HCT116 (cell line): ENCODE measurements around the gene KRTAP4-6. TPM values are rescaled to one million over a fixed set of nuclear protein-coding genes. Genes with fewer than 3 reads are reported as not detected.

ENCODE experiments used
- ATAC-seq: fragments of 200-7000 bp; cut with Tn5 transposase; 2 replicates; pipeline ENCODE4 v1.9.1; 2020; ENCODE audit warnings: mild to moderate bottlenecking, moderate library complexity
- BruUV-seq: library from RNA; stranded (reverse); fragments of 400-500 nt; replicated peaks from 2 replicates; lab custom pipeline; 2021; lab: Mats Ljungman, UMichigan
- CTCF ChIA-PET: fragments of 300-600 bp; sonication (Branson Sonifier 250); formaldehyde crosslinking; loops from one replicate; lab custom pipeline; 2021; ENCODE audit warnings: antibody characterized with exemption; lab: Charles Lee
- POLR2A ChIA-PET: fragments of 300-600, 350-600 bp; sonication (Branson Sonifier 250); formaldehyde crosslinking; loops from one replicate; lab custom pipeline; 2021; ENCODE audit warnings: antibody characterized with exemption; lab: Charles Lee
- RAD21 ChIA-PET, 2 experiments: fragments of 300-600 bp; sonication (Branson Sonifier 250); formaldehyde crosslinking; loops; one replicate each; lab custom pipeline; 2023; ENCODE audit warnings: low total read pairs in 2 of 2; ENCODE audit not compliant: uncharacterized antibody in 2 of 2, unreplicated experiment in 2 of 2, low non-redundant PET in 1 of 2; lab: Charles Lee
- DNase-seq: peaks from one replicate; pipeline ENCODE4 v3.0.0-alpha.2; 2010; ENCODE audit warnings: low read depth, low spot score
- H2AFZ ChIP-seq: fragments of 200-600 bp; shearing (Covaris generic), sonication (generic); 2 replicates; pipeline ENCODE4 v1.6.1; 2017; ENCODE audit warnings: low read depth, mixed run types, mixed read lengths, antibody characterized with exemption, low read length; ENCODE audit not compliant: poor library complexity, severe bottlenecking
- H3K27ac ChIP-seq: 2 replicates; pipeline ENCODE4 v1.5.1; 2012; ENCODE audit warnings: low read depth, low read length
- H3K27me3 ChIP-seq: fragments of 200-600 bp; sonication (generic); 2 replicates; pipeline ENCODE4 v1.6.1; 2016; ENCODE audit warnings: mixed run types, low read length, mixed read lengths; ENCODE audit not compliant: insufficient read depth
- H3K36me3 ChIP-seq, 2 experiments: fragments of 200-500 bp in 1 of 2; fragments of 200-600 bp in 1 of 2; sonication (Bioruptor generic) in 1 of 2; sonication (generic) in 1 of 2; 2 replicates each; pipeline versions ENCODE4 v1.5.1 to v1.6.1; 2014 to 2016; ENCODE audit warnings: low read length in 2 of 2, inconsistent platforms in 1 of 2, mixed read lengths in 1 of 2, mixed run types in 1 of 2; ENCODE audit not compliant: insufficient read depth in 2 of 2, control insufficient read depth in 1 of 2
- H3K4me1 ChIP-seq, 2 experiments: fragments of 200-600 bp in 1 of 2; sonication (generic) in 1 of 2; 2 replicates each; pipeline versions ENCODE4 v1.5.1 to v1.6.1; 2012 to 2017; ENCODE audit warnings: low read length in 2 of 2, inconsistent platforms in 1 of 2, mild to moderate bottlenecking in 1 of 2, mixed read lengths in 1 of 2, mixed run types in 1 of 2, moderate library complexity in 1 of 2; ENCODE audit not compliant: insufficient read depth in 2 of 2, control insufficient read depth in 1 of 2
- H3K4me2 ChIP-seq: fragments of 200-600 bp; sonication (generic); 2 replicates; pipeline ENCODE4 v1.6.1; 2017; ENCODE audit warnings: mixed run types, low read length, mixed read lengths
- H3K4me3 ChIP-seq, 2 experiments: fragments of 200-600 bp in 1 of 2; sonication (generic) in 1 of 2; replicated peaks in 1 of 2; 2 replicates each; pipeline ENCODE4 v1.5.1; 2011 to 2016; ENCODE audit warnings: low read length in 2 of 2, control low read depth in 1 of 2, low read depth in 1 of 2, mild to moderate bottlenecking in 1 of 2, mixed read lengths in 1 of 2, mixed run types in 1 of 2
- H3K79me2 ChIP-seq: fragments of 200-600 bp; sonication (generic); 2 replicates; pipeline ENCODE4 v1.6.1; 2017; ENCODE audit warnings: mild to moderate bottlenecking, mixed run types, low read length, moderate library complexity, mixed read lengths; ENCODE audit not compliant: insufficient read depth
- H3K9ac ChIP-seq: fragments of 200-600 bp; sonication (generic); 2 replicates; pipeline ENCODE4 v1.6.1; 2016; ENCODE audit warnings: low read length, mixed read lengths
- H3K9me2 ChIP-seq: fragments of 200-600 bp; sonication (generic), shearing (Covaris generic); 2 replicates; pipeline ENCODE4 v1.6.1; 2017; ENCODE audit warnings: mixed run types, mild to moderate bottlenecking, moderate library complexity; ENCODE audit not compliant: insufficient read depth
- H3K9me3 ChIP-seq, 2 experiments: fragments of 200-500 bp in 1 of 2; fragments of 200-600 bp in 1 of 2; sonication (Bioruptor generic) in 1 of 2; sonication (generic) in 1 of 2; 2 replicates each; pipeline ENCODE4 v1.6.1; 2014 to 2017; ENCODE audit warnings: low read length in 2 of 2, mixed read lengths in 2 of 2, inconsistent platforms in 1 of 2, low read depth in 1 of 2, mild to moderate bottlenecking in 1 of 2, mixed run types in 1 of 2, moderate library complexity in 1 of 2; ENCODE audit not compliant: control insufficient read depth in 1 of 2, insufficient read depth in 1 of 2
- H4K20me1 ChIP-seq: fragments of 200-600 bp; sonication (generic), shearing (Covaris generic); 2 replicates; pipeline ENCODE4 v1.6.1; 2017; ENCODE audit warnings: mixed run types, mild to moderate bottlenecking, moderate library complexity; ENCODE audit not compliant: insufficient read depth
- ATF3 ChIP-seq: IDR thresholded peaks from 2 replicates; pipeline ENCODE4 v1.6.1; 2012
- CEBPB ChIP-seq: IDR thresholded peaks from 2 replicates; pipeline ENCODE4 v1.6.1; 2012; ENCODE audit warnings: low read depth
- ELF1 ChIP-seq: IDR thresholded peaks from 2 replicates; pipeline ENCODE4 v1.6.1; 2012; ENCODE audit warnings: low read depth, borderline replicate concordance
- ZFX ChIP-seq: fragments of 450-650 bp; IDR thresholded peaks from 2 replicates; pipeline ENCODE4 v1.6.1; 2017
- intact Hi-C: fragments of 100-400 bp; cut with micrococcal nuclease; formaldehyde crosslinking; loops from 2 replicates; pipeline ENCODE4 v1.10.0; 2022
- total RNA-seq: library from RNA; stranded (reverse); gene quantifications from one replicate; pipeline ENCODE4 v1.2.1, GENCODE V29; 2021; ENCODE audit not compliant: unreplicated experiment
- TF ChIP-seq, protein P1 (sequence below): IDR thresholded peaks from 2 replicates; pipeline ENCODE4 v1.6.1; 2012
- TF ChIP-seq, protein P2 (sequence below): IDR thresholded peaks from 2 replicates; pipeline ENCODE4 v1.6.1; 2011; ENCODE audit warnings: mild to moderate bottlenecking, low read length, moderate library complexity; ENCODE audit not compliant: insufficient replicate concordance; ENCODE audit errors: extremely low read depth

The KRTAP4-6 gene
- total RNA-seq, 1 experiment from 2014 or later = not detected

DNA sequence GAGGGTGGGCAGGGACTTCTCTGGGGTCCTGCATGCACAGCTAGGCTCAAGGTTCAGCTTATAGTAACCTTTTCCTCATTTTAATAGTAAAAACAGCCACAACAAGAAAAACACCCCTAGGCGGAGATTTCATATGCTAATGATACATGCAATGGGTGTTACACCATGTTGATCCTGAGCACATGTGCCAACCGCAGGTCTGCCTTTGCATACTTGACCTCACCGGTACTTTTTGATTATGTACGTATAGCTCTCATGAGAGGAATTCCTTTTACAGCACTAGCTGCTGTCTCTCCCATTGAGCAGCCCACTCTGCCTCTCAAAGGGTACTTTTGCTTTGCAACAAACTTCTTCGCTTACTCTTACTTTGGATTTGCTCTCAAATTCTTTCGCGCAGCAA is 44.3 kb downstream of the KRTAP4-6 start:
- H3K79me2 ChIP-seq = no peaks in the 10 kb centered on the region
- peaks cover 0 to 4% of the 10 kb centered on the region in 2 experiments; a peak in 1 of 4 replicates for H3K36me3 ChIP-seq
- peaks cover 0 to 11% of the 10 kb centered on the region in 2 experiments; a peak in 1 of 4 replicates for H3K4me1 ChIP-seq
- ChIA-PET CTCF (no interaction called here), RAD21 (no interaction called here), POLR2A (no interaction called here)
- H3K9me2 ChIP-seq = no peaks in the 10 kb centered on the region
- no peak overlapping the region for H3K9ac ChIP-seq
- H4K20me1 ChIP-seq = no peaks in the 10 kb centered on the region
- H3K4me3 ChIP-seq = no peak overlapping the region
- no peak for DNase-seq
- no peak for TF ChIP-seq CEBPB
- no peak for TF ChIP-seq ATF3
- TF ChIP-seq ELF1 = no peak
- TF ChIP-seq, protein P1, sequence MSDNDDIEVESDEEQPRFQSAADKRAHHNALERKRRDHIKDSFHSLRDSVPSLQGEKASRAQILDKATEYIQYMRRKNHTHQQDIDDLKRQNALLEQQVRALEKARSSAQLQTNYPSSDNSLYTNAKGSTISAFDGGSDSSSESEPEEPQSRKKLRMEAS = no peak
- TF ChIP-seq, protein P2, sequence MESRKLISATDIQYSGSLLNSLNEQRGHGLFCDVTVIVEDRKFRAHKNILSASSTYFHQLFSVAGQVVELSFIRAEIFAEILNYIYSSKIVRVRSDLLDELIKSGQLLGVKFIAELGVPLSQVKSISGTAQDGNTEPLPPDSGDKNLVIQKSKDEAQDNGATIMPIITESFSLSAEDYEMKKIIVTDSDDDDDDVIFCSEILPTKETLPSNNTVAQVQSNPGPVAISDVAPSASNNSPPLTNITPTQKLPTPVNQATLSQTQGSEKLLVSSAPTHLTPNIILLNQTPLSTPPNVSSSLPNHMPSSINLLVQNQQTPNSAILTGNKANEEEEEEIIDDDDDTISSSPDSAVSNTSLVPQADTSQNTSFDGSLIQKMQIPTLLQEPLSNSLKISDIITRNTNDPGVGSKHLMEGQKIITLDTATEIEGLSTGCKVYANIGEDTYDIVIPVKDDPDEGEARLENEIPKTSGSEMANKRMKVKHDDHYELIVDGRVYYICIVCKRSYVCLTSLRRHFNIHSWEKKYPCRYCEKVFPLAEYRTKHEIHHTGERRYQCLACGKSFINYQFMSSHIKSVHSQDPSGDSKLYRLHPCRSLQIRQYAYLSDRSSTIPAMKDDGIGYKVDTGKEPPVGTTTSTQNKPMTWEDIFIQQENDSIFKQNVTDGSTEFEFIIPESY = no peak
- TF ChIP-seq ZFX = no peak
- ATAC-seq = no peak
- H3K4me2 ChIP-seq = no peak overlapping the region
- intact Hi-C loops = no loop called here
- no peak overlapping the region for H2AFZ ChIP-seq
- H3K27me3 ChIP-seq = no peaks in the 10 kb centered on the region
- peaks cover 0 to 5% of the 10 kb centered on the region in 2 experiments; a peak in 1 of 4 replicates for H3K9me3 ChIP-seq
- H3K27ac ChIP-seq = no peak overlapping the region
- no TSS peak for BruUV-seq

Other genes with a start within 250 kb of the KRTAP4-6 start
- gene KRT23, start 202.9 kb downstream of the KRTAP4-6 start, total RNA-seq = 19.0 TPM
- not detected for gene KRT39, start 173.6 kb downstream of the KRTAP4-6 start, total RNA-seq
- not detected for gene KRT40, start 156.2 kb downstream of the KRTAP4-6 start, total RNA-seq
- gene KRTAP3-3, start 146.4 kb downstream of the KRTAP4-6 start, total RNA-seq = not detected
- not detected for gene KRTAP3-2, start 140.6 kb downstream of the KRTAP4-6 start, total RNA-seq
- gene KRTAP3-1, start 131.4 kb downstream of the KRTAP4-6 start, total RNA-seq = not detected
- not detected for gene KRTAP1-5, start 113.3 kb downstream of the KRTAP4-6 start, total RNA-seq
- gene KRTAP1-4, start 110.3 kb downstream of the KRTAP4-6 start, total RNA-seq = not detected
- gene KRTAP1-3, start 105.7 kb downstream of the KRTAP4-6 start, total RNA-seq = not detected
- gene KRTAP1-1, start 99.1 kb downstream of the KRTAP4-6 start, total RNA-seq = not detected
- not detected for gene KRTAP2-1, start 93.2 kb downstream of the KRTAP4-6 start, total RNA-seq
- gene KRTAP2-2, start 85.3 kb downstream of the KRTAP4-6 start, total RNA-seq = 1.2 TPM
- 6.3 TPM for gene KRTAP2-3, start 80.4 kb downstream of the KRTAP4-6 start, total RNA-seq
- gene KRTAP2-4, start 74.7 kb downstream of the KRTAP4-6 start, total RNA-seq = 0.76 TPM
- gene KRTAP4-7, start 56.4 kb downstream of the KRTAP4-6 start, total RNA-seq = not detected
- gene KRTAP4-8, start 42.4 kb downstream of the KRTAP4-6 start, total RNA-seq = not detected
- not detected for gene KRTAP4-16, start 38.3 kb downstream of the KRTAP4-6 start, total RNA-seq
- not detected for gene KRTAP4-9, start 35.2 kb downstream of the KRTAP4-6 start, total RNA-seq
- not detected for gene KRTAP4-11, start 22.2 kb downstream of the KRTAP4-6 start, total RNA-seq
- gene KRTAP4-12, start 16.4 kb downstream of the KRTAP4-6 start, total RNA-seq = not detected
- gene KRTAP4-5, start 9.3 kb upstream of the KRTAP4-6 start, total RNA-seq = not detected
- not detected for gene KRTAP4-4, start 20.2 kb upstream of the KRTAP4-6 start, total RNA-seq
- gene KRTAP4-3, start 27.7 kb upstream of the KRTAP4-6 start, total RNA-seq = not detected
- gene KRTAP4-2, start 37.7 kb upstream of the KRTAP4-6 start, total RNA-seq = not detected
- gene KRTAP4-1, start 44.4 kb upstream of the KRTAP4-6 start, total RNA-seq = not detected
- not detected for gene KRTAP9-1, start 49.3 kb upstream of the KRTAP4-6 start, total RNA-seq
- gene KRTAP9-2, start 86.1 kb upstream of the KRTAP4-6 start, total RNA-seq = not detected
- gene KRTAP9-3, start 91.9 kb upstream of the KRTAP4-6 start, total RNA-seq = not detected
- not detected for gene KRTAP9-8, start 97.5 kb upstream of the KRTAP4-6 start, total RNA-seq
- not detected for gene KRTAP9-4, start 109.1 kb upstream of the KRTAP4-6 start, total RNA-seq
- not detected for gene KRTAP9-9, start 114.8 kb upstream of the KRTAP4-6 start, total RNA-seq
- gene KRTAP9-6, start 124.8 kb upstream of the KRTAP4-6 start, total RNA-seq = not detected
- gene KRTAP9-7, start 135.2 kb upstream of the KRTAP4-6 start, total RNA-seq = not detected
- gene KRTAP29-1, start 162.3 kb upstream of the KRTAP4-6 start, total RNA-seq = 0.22 TPM
- gene KRTAP16-1, start 168.8 kb upstream of the KRTAP4-6 start, total RNA-seq = not detected
- not detected for gene KRTAP17-1, start 175.2 kb upstream of the KRTAP4-6 start, total RNA-seq
- not detected for gene KRT33A, start 210.3 kb upstream of the KRTAP4-6 start, total RNA-seq
- not detected for gene KRT33B, start 229.3 kb upstream of the KRTAP4-6 start, total RNA-seq
- not detected for gene KRT34, start 241.8 kb upstream of the KRTAP4-6 start, total RNA-seq